Measurements from ENCODE around the gene ATP6AP2. TPM values are rescaled to one million over a fixed set of nuclear protein-coding genes. Genes with fewer than 3 reads are reported as not detected.

Gene ATP6AP2
- total and polyA plus RNA-seq, 2 of the 13 experiments (the other 11 are each of a cell fraction or from before 2014, with no cell fraction given), result 55.6 to 108 TPM

GRCh38 chrX:40647307-40648197 is 66.8 kb downstream of the ATP6AP2 start, which contains the start of gene CXorf38 (continued):
- TF ChIP-seq GMEB1 (CRISPR knock-in tag; IDR thresholded peaks at IDR 0.05; ENCODE audit: borderline replicate concordance) (peak; percentile 92), HNRNPK (IDR thresholded peaks at IDR 0.05; ENCODE audit: low read depth, low read length, poor library complexity, severe bottlenecking) (peak; percentile 72), ZFP91 (CRISPR knock-in tag; IDR thresholded peaks at IDR 0.05; ENCODE audit: borderline replicate concordance) (peak; percentile 65; the same call in 1 of the 2 replicates), CHD4 (IDR thresholded peaks at IDR 0.05; ENCODE audit: borderline replicate concordance, low read length) (no peak), ZNF687 (CRISPR knock-in tag; IDR thresholded peaks at IDR 0.05) (peak; percentile 66), ZFX (CRISPR knock-in tag; IDR thresholded peaks at IDR 0.05; ENCODE audit: low read depth) (peak; percentile 84), ZNF652 (CRISPR knock-in tag; IDR thresholded peaks at IDR 0.05; ENCODE audit: borderline replicate concordance, low read depth) (peak; percentile 94), GMEB2 (CRISPR knock-in tag; IDR thresholded peaks at IDR 0.05; ENCODE audit: low read depth) (peak; percentile 62), MAX (IDR thresholded peaks at IDR 0.05) (peak; percentile 31; the same call in 1 of the 2 replicates), HNRNPL (IDR thresholded peaks at IDR 0.05; ENCODE audit: low read depth, low read length) (no peak), SALL1 (CRISPR knock-in tag; IDR thresholded peaks at IDR 0.05) (peak; percentile 34; the same call in 1 of the 2 replicates), ZNF18 (CRISPR knock-in tag; IDR thresholded peaks at IDR 0.05; ENCODE audit: insufficient replicate concordance) (no peak), POLR2A (IDR thresholded peaks at IDR 0.05; ENCODE audit: insufficient read depth in 1 of 2, low read depth in 2 of 2, low read length in 2 of 2) (peak; percentile 20 to 81; a peak in 3 of 4 replicates), RBFOX2 (IDR thresholded peaks at IDR 0.05; ENCODE audit: low read depth, low read length) (peak; percentile 80), CREB3 (CRISPR knock-in tag; IDR thresholded peaks at IDR 0.05) (no peak)
